Activated naive CD8-positive, alpha-beta T cell treated with anti-CD3 and anti-CD28 coated beads, Interleukin-2, amount 10 ng/mL, durations not matched to agents 7 days and 5 days (primary cell): ENCODE data around the gene PNO1. TPM values are rescaled to one million over a fixed set of nuclear protein-coding genes. Genes with fewer than 3 reads are reported as not detected.
"Not testable (repeated sequence)": the region's sequence is repeated elsewhere in the genome, so short reads cannot be mapped to it uniquely, and the experiment has no call there.

Experiments
- ATAC-seq: fragments of 150-1000 bp; cut with Tn5 transposase; one replicate; pipeline ENCODE4 v1.10.0; 2021; ENCODE audit warnings: low read depth, moderate library complexity
- POLR2A ChIA-PET: fragments of 350-600 bp; sonication (Branson Sonifier 250); formaldehyde crosslinking; loops from one replicate; lab custom pipeline; 2021; ENCODE audit warnings: antibody characterized with exemption; lab: Charles Lee
- DNase-seq: peaks from one replicate; pipeline ENCODE4 v3.0.0; 2021
- H3K27ac Mint-ChIP-seq: one replicate; pipeline ENCODE4 v1.8.0; 2022; ENCODE audit warnings: mild to moderate bottlenecking, mixed read lengths
- H3K27me3 Mint-ChIP-seq: one replicate; pipeline ENCODE4 v1.8.0; 2022; ENCODE audit warnings: mild to moderate bottlenecking, moderate library complexity, mixed read lengths
- H3K36me3 Mint-ChIP-seq: one replicate; pipeline ENCODE4 v1.8.0; 2021; ENCODE audit warnings: mild to moderate bottlenecking, mixed read lengths
- H3K4me1 Mint-ChIP-seq: one replicate; pipeline ENCODE4 v1.8.0; 2021; ENCODE audit warnings: mixed read lengths
- H3K4me3 Mint-ChIP-seq: one replicate; pipeline ENCODE4 v1.8.0; 2022; ENCODE audit warnings: mild to moderate bottlenecking, moderate library complexity, mixed read lengths
- H3K9me3 Mint-ChIP-seq: one replicate; pipeline ENCODE4 v1.8.0; 2021; ENCODE audit warnings: mixed read lengths
- total RNA-seq, 2 experiments: library from RNA; stranded (reverse); gene quantifications; one replicate each; pipeline ENCODE4 v1.2.3, GENCODE V29; 2021

Gene PNO1
- total RNA-seq, 2 experiments from 2014 or later, result 8.5 to 9.2 TPM

GRCh38 chr2:68171146-68171545, 13.5 kb downstream of the PNO1 start:
- no peaks in the 10 kb centered on the region for H3K9me3 Mint-ChIP-seq
- H3K4me1 Mint-ChIP-seq, result peaks cover 10% of the 10 kb centered on the region
- ATAC-seq, result no peak
- no peak overlapping the region for H3K27ac Mint-ChIP-seq
- DNase-seq, result no peak
- H3K36me3 Mint-ChIP-seq, result peaks cover 13% of the 10 kb centered on the region
- POLR2A ChIA-PET, result interaction anchor here (0.6 to 0.7 kb wide), 2 partner anchors 105 to 666 kb away, joined by 3 to 4 read pairs; no protein-coding TSS in a partner anchor
- no peaks in the 10 kb centered on the region for H3K27me3 Mint-ChIP-seq
- H3K4me3 Mint-ChIP-seq, result no peak overlapping the region

GRCh38 chr2:68171684-68172083, 14.0 kb downstream of the PNO1 start:
- Mint-ChIP-seq H3K27me3 (no peaks in the 10 kb centered on the region), H3K4me3 (no peak overlapping the region), H3K27ac (no peak overlapping the region), H3K4me1 (peaks cover 10% of the 10 kb centered on the region), H3K9me3 (no peaks in the 10 kb centered on the region), H3K36me3 (peaks cover 13% of the 10 kb centered on the region)
- POLR2A ChIA-PET, result interaction anchor here (1.5 kb wide), 1 partner anchor 81 kb away, joined by 3 read pairs; the partner anchor contains the start of gene PPP3R1
- no peak for DNase-seq
- no peak for ATAC-seq

DNA sequence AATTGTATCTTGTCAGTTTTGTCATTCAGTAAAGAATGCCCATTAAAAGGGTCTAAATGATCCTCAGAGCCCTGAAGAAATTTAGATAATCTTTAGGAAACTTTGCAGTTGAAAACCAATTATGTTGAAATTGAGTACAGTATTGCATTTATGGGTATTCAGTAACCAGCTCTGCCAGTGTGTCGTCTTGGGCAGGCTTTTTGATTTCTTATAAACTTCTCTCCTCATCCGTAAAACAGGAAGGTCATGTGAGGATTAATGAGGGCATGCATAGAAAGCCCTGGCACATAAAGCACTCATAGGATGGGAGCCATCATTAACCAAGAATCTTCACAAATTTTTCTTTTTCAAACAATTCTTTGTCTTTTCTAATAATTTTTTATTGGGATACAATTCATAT, 14.8 kb downstream of the PNO1 start:
- Mint-ChIP-seq H3K27ac (no peak overlapping the region), H3K4me3 (no peak overlapping the region), H3K36me3 (peaks cover 11% of the 10 kb centered on the region), H3K9me3 (no peaks in the 10 kb centered on the region), H3K27me3 (no peaks in the 10 kb centered on the region), H3K4me1 (peaks cover 11% of the 10 kb centered on the region)
- POLR2A ChIA-PET, result interaction anchor here (1.0 to 1.5 kb wide), 2 partner anchors 14 to 80 kb away, joined by 3 read pairs; partner anchors contain the start of genes PNO1 and PPP3R1
- ATAC-seq (no peak), DNase-seq (no peak)

- Mint-ChIP-seq H3K4me1 (peaks cover 11% of the 10 kb centered on the region), H3K27me3 (no peaks in the 10 kb centered on the region), H3K9me3 (no peaks in the 10 kb centered on the region), H3K36me3 (peaks cover 11% of the 10 kb centered on the region), H3K27ac (no peak overlapping the region), H3K4me3 (no peak overlapping the region)
- POLR2A ChIA-PET, result interaction anchor here (0.6 to 1.5 kb wide), 3 partner anchors 15 to 79 kb away, joined by 3 to 7 read pairs (median 3); partner anchors contain the start of genes PNO1 and PPP3R1
- ATAC-seq (no peak), DNase-seq (no peak)
Measured at GRCh38 chr2:68172990-68173700, 15.5 kb downstream of the PNO1 start.

- Mint-ChIP-seq H3K4me1 (peaks cover 11% of the 10 kb centered on the region), H3K36me3 (peaks cover 13% of the 10 kb centered on the region)
- H3K4me3 Mint-ChIP-seq, DNase-seq, POLR2A ChIA-PET, H3K9me3 Mint-ChIP-seq, H3K27ac Mint-ChIP-seq, H3K27me3 Mint-ChIP-seq, ATAC-seq: not testable (repeated sequence)
Measured at GRCh38 chr2:68175210-68175609, 17.5 kb downstream of the PNO1 start.

- Mint-ChIP-seq H3K36me3 (peaks cover 17% of the 10 kb centered on the region), H3K4me1 (peaks cover 14% of the 10 kb centered on the region), H3K27me3 (no peaks in the 10 kb centered on the region), H3K9me3 (no peaks in the 10 kb centered on the region), H3K4me3 (no peak overlapping the region), H3K27ac (no peak overlapping the region)
- ATAC-seq (no peak), DNase-seq (no peak)
- POLR2A ChIA-PET, result no interaction called here
Measured at GRCh38 chr2:68176657-68177056, 19.0 kb downstream of the PNO1 start.

GRCh38 chr2:68177541-68177940, 19.9 kb downstream of the PNO1 start:
- Mint-ChIP-seq H3K27me3 (no peaks in the 10 kb centered on the region), H3K9me3 (no peaks in the 10 kb centered on the region), H3K4me1 (peaks cover 14% of the 10 kb centered on the region), H3K27ac (no peak overlapping the region), H3K36me3 (peaks cover 20% of the 10 kb centered on the region), H3K4me3 (no peak overlapping the region)
- no peak for ATAC-seq
- DNase-seq, result no peak
- POLR2A ChIA-PET, result no interaction called here

- no peak overlapping the region for H3K4me3 Mint-ChIP-seq
- H3K27ac Mint-ChIP-seq, result peak overlapping the region; percentile 40
- DNase-seq (no peak), ATAC-seq (no peak)
- POLR2A ChIA-PET, result no interaction called here
- H3K27me3 Mint-ChIP-seq, result no peaks in the 10 kb centered on the region
- no peaks in the 10 kb centered on the region for H3K9me3 Mint-ChIP-seq
- H3K36me3 Mint-ChIP-seq, result peaks cover 20% of the 10 kb centered on the region
- peaks cover 11% of the 10 kb centered on the region for H3K4me1 Mint-ChIP-seq
Measured at GRCh38 chr2:68178432-68178831, 20.7 kb downstream of the PNO1 start.

DNA sequence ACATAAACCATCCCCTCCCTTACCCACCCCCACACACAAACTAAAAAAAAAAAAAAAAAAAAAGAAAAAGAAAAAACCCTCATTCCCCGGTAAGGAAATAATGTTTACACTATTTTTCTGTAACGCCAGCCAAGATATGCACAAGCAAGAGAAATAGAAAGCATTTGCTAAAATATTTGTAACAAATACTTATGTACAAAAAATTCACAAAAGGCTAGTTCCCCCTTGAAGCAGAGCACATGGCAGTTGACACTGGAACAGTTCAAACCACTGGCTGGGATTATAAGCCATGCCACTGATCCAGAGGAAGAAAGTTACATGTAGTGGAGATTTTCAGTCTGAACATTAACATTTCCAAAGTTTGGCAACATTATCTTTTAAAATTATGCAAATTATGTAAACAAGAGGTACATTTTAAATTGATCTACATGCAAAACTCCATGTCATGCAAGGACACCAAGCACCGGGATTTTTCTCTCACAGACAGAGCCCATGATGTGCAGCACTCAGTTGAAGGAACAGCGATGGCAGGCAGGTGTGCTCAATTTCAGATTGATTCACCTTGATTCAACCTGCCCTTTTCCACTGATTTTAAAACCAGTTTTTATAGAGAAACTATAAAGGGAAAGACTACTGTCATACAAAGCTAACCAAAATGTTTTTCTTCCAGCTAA, 21.4 kb downstream of the PNO1 start:
- Mint-ChIP-seq H3K4me1 (peaks cover 10% of the 10 kb centered on the region), H3K4me3 (no peak overlapping the region), H3K27ac (no peak overlapping the region), H3K27me3 (no peaks in the 10 kb centered on the region), H3K36me3 (peaks cover 19% of the 10 kb centered on the region), H3K9me3 (no peaks in the 10 kb centered on the region)
- DNase-seq (no peak), ATAC-seq (no peak)
- POLR2A ChIA-PET, result no interaction called here

- DNase-seq (no peak), ATAC-seq (no peak)
- Mint-ChIP-seq H3K4me3 (no peak overlapping the region), H3K27ac (no peak overlapping the region), H3K36me3 (peaks cover 25% of the 10 kb centered on the region), H3K27me3 (no peaks in the 10 kb centered on the region), H3K4me1 (peaks cover 5% of the 10 kb centered on the region), H3K9me3 (no peaks in the 10 kb centered on the region)
- POLR2A ChIA-PET, result no interaction called here
Measured at GRCh38 chr2:68182902-68183301, 25.2 kb downstream of the PNO1 start.

GRCh38 chr2:68185541-68186164, 28.0 kb downstream of the PNO1 start:
- H3K4me3 Mint-ChIP-seq, result no peak overlapping the region
- ATAC-seq, result no peak
- no peak overlapping the region for H3K27ac Mint-ChIP-seq

GRCh38 chr2:68187329-68187728, 29.6 kb downstream of the PNO1 start:
- ATAC-seq (no peak), DNase-seq (no peak)
- no peak overlapping the region for H3K27ac Mint-ChIP-seq
- H3K36me3 Mint-ChIP-seq, result peaks cover 17% of the 10 kb centered on the region
- POLR2A ChIA-PET, result no interaction called here
- no peaks in the 10 kb centered on the region for H3K9me3 Mint-ChIP-seq
- peaks cover 9% of the 10 kb centered on the region for H3K4me1 Mint-ChIP-seq
- no peaks in the 10 kb centered on the region for H3K27me3 Mint-ChIP-seq
- no peak overlapping the region for H3K4me3 Mint-ChIP-seq

More at GRCh38 chr2:68185541-68186164, 28.0 kb downstream of the PNO1 start:
- POLR2A ChIA-PET, result no interaction called here
- Mint-ChIP-seq H3K9me3 (no peaks in the 10 kb centered on the region), H3K36me3 (peaks cover 22% of the 10 kb centered on the region), H3K4me1 (peaks cover 6% of the 10 kb centered on the region), H3K27me3 (no peaks in the 10 kb centered on the region)
- peak; percentile 59 for DNase-seq

DNA sequence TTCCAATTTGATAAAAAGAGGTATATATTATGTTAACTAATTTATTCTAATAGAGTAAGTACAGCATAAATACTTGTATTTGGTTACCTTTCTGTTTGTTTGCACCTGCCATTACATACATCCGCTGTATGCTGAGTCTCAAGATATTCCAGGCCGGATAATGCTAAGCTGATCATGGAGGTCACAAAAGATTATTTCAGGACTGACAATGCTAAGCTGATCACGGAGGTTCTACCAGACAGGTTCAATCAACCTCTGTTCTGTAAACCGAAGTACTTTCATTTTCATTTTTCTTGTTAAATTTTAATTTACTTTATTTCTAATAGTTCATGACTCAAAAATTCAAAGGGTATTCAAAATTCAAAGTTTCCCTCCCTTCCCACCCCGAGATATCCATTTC, 31.1 kb downstream of the PNO1 start:
- POLR2A ChIA-PET, result interaction anchor here (0.7 to 1.0 kb wide), 2 partner anchors 31 to 63 kb away, joined by 3 read pairs; partner anchors contain the start of genes PNO1 and PPP3R1
- H3K4me3 Mint-ChIP-seq, result peak overlapping the region; percentile 51
- peaks cover 10% of the 10 kb centered on the region for H3K36me3 Mint-ChIP-seq
- peaks cover 10% of the 10 kb centered on the region for H3K4me1 Mint-ChIP-seq
- DNase-seq, result no peak
- H3K9me3 Mint-ChIP-seq, result no peaks in the 10 kb centered on the region
- no peak for ATAC-seq
- no peak overlapping the region for H3K27ac Mint-ChIP-seq
- no peaks in the 10 kb centered on the region for H3K27me3 Mint-ChIP-seq
